Memory B cell (primary cell): ENCODE results near the gene PRKCE.

ENCODE experiments used
- ATAC-seq: fragments of 150-1000 bp; cut with Tn5 transposase; 2 replicates; pipeline ENCODE4 v1.10.0; 2021; ENCODE audit warnings: low read depth, mild to moderate bottlenecking, moderate library complexity
- DNase-seq, 2 donors: peaks; one replicate each; pipeline ENCODE4 v3.0.0; 2022; ENCODE audit warnings: low spot score in 2 of 2
- H3K27ac Mint-ChIP-seq: one replicate; pipeline ENCODE4 v1.8.0; 2022; ENCODE audit warnings: mild to moderate bottlenecking, moderate library complexity, mixed read lengths
- H3K27me3 Mint-ChIP-seq: one replicate; pipeline ENCODE4 v1.8.0; 2022; ENCODE audit warnings: mixed read lengths
- H3K36me3 Mint-ChIP-seq: one replicate; pipeline ENCODE4 v1.8.0; 2022; ENCODE audit warnings: mild to moderate bottlenecking, mixed read lengths
- H3K4me1 Mint-ChIP-seq: one replicate; pipeline ENCODE4 v1.8.0; 2022; ENCODE audit warnings: mixed read lengths
- H3K4me3 Mint-ChIP-seq: one replicate; pipeline ENCODE4 v1.8.0; 2022; ENCODE audit warnings: mild to moderate bottlenecking, moderate library complexity, mixed read lengths
- H3K9me3 Mint-ChIP-seq: one replicate; pipeline ENCODE4 v1.8.0; 2022; ENCODE audit warnings: mixed read lengths

PRKCE gene

DNA sequence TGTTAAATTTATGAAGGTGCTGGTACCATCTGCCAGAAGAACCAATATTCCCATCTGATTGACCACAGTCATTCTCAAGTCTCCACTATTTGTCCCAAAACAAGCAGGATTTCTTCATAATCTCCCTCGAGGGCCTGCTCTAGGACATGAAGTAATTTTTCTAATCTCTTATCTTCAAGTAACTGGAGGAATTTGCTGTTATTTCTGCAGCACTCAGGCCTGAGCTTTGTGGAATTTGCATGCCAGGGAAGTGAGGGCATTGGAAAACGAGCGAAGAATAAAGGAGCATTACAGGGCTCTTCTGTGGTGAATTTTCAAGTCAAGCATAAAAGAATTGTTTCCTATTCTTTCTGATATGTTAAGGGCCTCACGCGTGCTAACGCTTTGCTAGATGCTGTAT lies 484.5 kb downstream of the PRKCE start:
- H3K9me3 Mint-ChIP-seq, result no peaks in the 10 kb centered on the region
- peaks cover 28% of the 10 kb centered on the region for H3K36me3 Mint-ChIP-seq

DNA sequence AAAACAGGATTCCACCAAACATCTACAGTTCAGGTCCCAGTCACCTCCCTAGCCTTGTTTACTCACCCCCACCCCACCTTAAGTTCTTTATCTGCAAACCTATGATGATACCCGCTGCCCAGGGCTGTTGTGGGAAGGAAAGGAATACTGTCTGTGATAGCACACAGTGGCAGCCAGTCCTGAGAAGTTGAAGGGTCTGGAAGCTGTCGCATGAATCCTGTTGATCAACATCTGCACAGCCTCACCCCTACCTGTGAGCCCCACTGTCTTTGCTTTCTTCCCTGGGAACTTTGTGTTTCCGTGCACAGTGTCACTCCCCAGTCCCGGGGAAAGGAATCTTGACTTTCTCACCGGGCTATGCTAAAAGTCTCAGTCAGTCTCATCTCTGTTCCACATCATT lies 485.0 kb downstream of the PRKCE start:
- Mint-ChIP-seq H3K27ac (no peak overlapping the region), H3K4me3 (no peak overlapping the region), H3K36me3 (peaks cover 25% of the 10 kb centered on the region), H3K27me3 (no peaks in the 10 kb centered on the region), H3K4me1 (peaks cover 3% of the 10 kb centered on the region), H3K9me3 (no peaks in the 10 kb centered on the region)
- no peak for ATAC-seq
- no peak for DNase-seq

More for the DNA sequence above, 484.5 kb downstream of the PRKCE start:
- Mint-ChIP-seq H3K27me3 (no peaks in the 10 kb centered on the region), H3K4me3 (no peak overlapping the region), H3K4me1 (peaks cover 3% of the 10 kb centered on the region), H3K27ac (no peak overlapping the region)
- DNase-seq, result no peak
- no peak for ATAC-seq

GRCh38 chr2:46136953-46137352 lies 485.5 kb downstream of the PRKCE start:
- no peak overlapping the region for H3K4me3 Mint-ChIP-seq
- H3K27ac Mint-ChIP-seq, result no peak overlapping the region
- no peaks in the 10 kb centered on the region for H3K9me3 Mint-ChIP-seq
- H3K4me1 Mint-ChIP-seq, result peaks cover 3% of the 10 kb centered on the region
- no peaks in the 10 kb centered on the region for H3K27me3 Mint-ChIP-seq
- peaks cover 25% of the 10 kb centered on the region for H3K36me3 Mint-ChIP-seq
- DNase-seq (no peak), ATAC-seq (no peak)

GRCh38 chr2:46142546-46143428 lies 491.3 kb downstream of the PRKCE start:
- H3K27ac Mint-ChIP-seq, result peak overlapping the region; percentile 54
- peaks cover 5% of the 10 kb centered on the region for H3K4me1 Mint-ChIP-seq
- no peak for ATAC-seq
- no peaks in the 10 kb centered on the region for H3K27me3 Mint-ChIP-seq
- DNase-seq, result no peak
- H3K9me3 Mint-ChIP-seq, result no peaks in the 10 kb centered on the region
- H3K36me3 Mint-ChIP-seq, result peaks cover 28% of the 10 kb centered on the region
- no peak overlapping the region for H3K4me3 Mint-ChIP-seq

DNA sequence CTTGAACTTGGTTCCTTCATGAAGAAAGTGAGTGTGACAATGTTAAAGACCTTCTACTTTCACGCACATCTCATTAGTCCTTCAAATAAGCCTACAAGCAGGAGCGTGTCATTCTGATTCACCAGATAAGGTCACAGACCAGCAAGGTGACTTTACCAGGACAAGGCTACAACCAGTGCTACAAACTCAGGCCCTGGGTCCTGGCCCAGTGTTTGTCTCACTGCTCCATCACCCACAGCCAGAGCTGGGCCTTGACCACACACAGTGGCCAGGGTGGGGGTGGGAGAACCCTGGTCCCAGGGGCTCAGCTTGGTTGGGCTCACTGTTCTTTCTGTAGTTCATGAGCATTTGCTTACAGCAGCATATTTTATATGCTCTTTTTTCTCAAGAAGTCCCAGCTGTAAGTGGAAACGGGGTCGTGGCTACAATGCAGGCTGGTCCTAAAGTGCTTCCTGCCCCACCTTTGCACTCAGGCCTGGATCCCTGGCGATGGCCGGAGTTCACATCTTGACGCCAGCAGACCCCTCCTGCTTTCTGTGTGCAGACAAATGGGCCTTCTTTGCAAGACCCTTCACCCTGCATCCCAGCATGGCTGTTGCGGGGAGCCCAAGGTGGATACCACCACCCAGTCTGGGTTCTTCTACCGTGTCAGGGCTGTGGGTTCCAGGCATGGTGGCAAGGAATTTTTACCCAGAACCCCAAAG lies 492.1 kb downstream of the PRKCE start:
- ATAC-seq (no peak), DNase-seq (no peak)
- Mint-ChIP-seq H3K9me3 (no peaks in the 10 kb centered on the region), H3K27ac (no peak overlapping the region), H3K27me3 (no peaks in the 10 kb centered on the region), H3K4me1 (peaks cover 5% of the 10 kb centered on the region), H3K36me3 (peaks cover 33% of the 10 kb centered on the region), H3K4me3 (no peak overlapping the region)

GRCh38 chr2:46144133-46144800 lies 492.8 kb downstream of the PRKCE start:
- H3K27me3 Mint-ChIP-seq, result no peaks in the 10 kb centered on the region
- peaks cover 2% of the 10 kb centered on the region for H3K4me1 Mint-ChIP-seq

GRCh38 chr2:46145017-46145416 lies 493.5 kb downstream of the PRKCE start:
- ATAC-seq (no peak), DNase-seq (no peak)
- H3K36me3 Mint-ChIP-seq, result peaks cover 34% of the 10 kb centered on the region
- no peak overlapping the region for H3K4me3 Mint-ChIP-seq
- H3K9me3 Mint-ChIP-seq, result no peaks in the 10 kb centered on the region
- no peaks in the 10 kb centered on the region for H3K27me3 Mint-ChIP-seq
- H3K4me1 Mint-ChIP-seq, result peaks cover 2% of the 10 kb centered on the region
- no peak overlapping the region for H3K27ac Mint-ChIP-seq

More at GRCh38 chr2:46144133-46144800, 492.8 kb downstream of the PRKCE start:
- no peak overlapping the region for H3K27ac Mint-ChIP-seq
- H3K36me3 Mint-ChIP-seq, result peaks cover 33% of the 10 kb centered on the region
- DNase-seq (no peak), ATAC-seq (no peak)
- H3K9me3 Mint-ChIP-seq, result no peaks in the 10 kb centered on the region
- no peak overlapping the region for H3K4me3 Mint-ChIP-seq

- H3K4me3 Mint-ChIP-seq, result no peak overlapping the region
- H3K9me3 Mint-ChIP-seq, result no peaks in the 10 kb centered on the region
- peaks cover 40% of the 10 kb centered on the region for H3K36me3 Mint-ChIP-seq
- DNase-seq (no peak), ATAC-seq (no peak)
- H3K4me1 Mint-ChIP-seq, result peaks cover 2% of the 10 kb centered on the region
- H3K27me3 Mint-ChIP-seq, result no peaks in the 10 kb centered on the region
- peak overlapping the region; percentile 16 for H3K27ac Mint-ChIP-seq
These were observed 494.4 kb downstream of the PRKCE start for GRCh38 chr2:46145840-46146239.

- ATAC-seq (no peak), DNase-seq (no peak)
- Mint-ChIP-seq H3K4me1 (peaks cover 2% of the 10 kb centered on the region), H3K36me3 (peaks cover 46% of the 10 kb centered on the region), H3K9me3 (no peaks in the 10 kb centered on the region), H3K4me3 (no peak overlapping the region), H3K27me3 (no peaks in the 10 kb centered on the region), H3K27ac (no peak overlapping the region)
These were observed 495.5 kb downstream of the PRKCE start for GRCh38 chr2:46146866-46147502.

DNA sequence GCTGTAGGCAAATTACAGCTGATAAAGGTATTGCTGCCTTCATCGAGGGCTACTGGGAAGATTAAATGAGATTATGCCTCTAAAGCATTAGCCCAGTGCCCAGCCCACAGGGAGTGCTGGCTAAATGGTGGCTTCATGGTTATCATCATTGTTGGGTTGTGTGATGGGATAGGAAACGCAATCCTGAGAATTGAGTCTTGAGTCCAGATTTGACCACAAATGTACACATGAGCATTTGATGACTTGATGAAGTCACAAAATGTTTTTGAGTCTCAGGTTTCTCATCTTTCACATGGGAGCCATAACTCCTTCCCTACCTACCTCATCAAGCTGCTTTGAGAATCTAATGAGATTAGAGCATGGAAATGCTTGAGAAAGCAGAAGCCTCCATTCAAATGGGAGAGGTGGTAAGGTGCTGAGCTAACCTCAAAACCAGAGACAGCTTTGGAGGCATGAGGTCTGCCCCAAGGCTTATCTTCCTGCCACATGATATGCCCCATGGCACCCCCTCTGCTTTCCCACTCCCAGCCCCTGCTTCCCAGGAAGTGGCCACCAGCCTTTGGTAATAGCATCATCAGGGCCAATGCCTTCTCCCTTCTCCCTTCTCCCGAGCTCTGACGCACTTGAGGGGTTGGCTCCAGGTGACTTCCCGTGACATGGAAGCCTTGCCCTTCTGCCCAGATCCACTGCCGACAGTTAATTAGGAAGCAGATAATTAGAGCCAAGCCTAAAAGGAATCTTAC lies 496.3 kb downstream of the PRKCE start:
- Mint-ChIP-seq H3K9me3 (no peaks in the 10 kb centered on the region), H3K4me3 (no peak overlapping the region), H3K27me3 (no peaks in the 10 kb centered on the region), H3K27ac (no peak overlapping the region), H3K4me1 (no peaks in the 10 kb centered on the region), H3K36me3 (peaks cover 43% of the 10 kb centered on the region)
- DNase-seq, result no peak
- ATAC-seq, result no peak

DNA sequence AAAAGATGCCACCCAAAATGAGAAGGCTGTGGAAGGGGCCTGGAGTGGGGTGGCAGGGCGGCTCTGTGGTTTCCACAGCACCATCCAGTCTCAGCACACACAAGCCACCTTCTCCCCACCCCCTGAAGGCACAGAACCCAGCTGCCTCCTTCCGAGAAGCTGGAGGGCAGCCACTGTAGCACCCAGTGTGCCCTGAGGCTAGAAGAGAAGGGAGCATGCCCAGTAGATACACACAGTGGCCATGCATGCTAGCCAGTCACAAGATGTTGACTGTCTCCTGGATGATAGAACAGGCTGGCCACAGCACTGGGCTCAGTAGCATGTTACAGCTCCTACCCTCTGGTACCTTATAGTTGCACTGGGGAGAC lies 496.9 kb downstream of the PRKCE start:
- DNase-seq (no peak), ATAC-seq (no peak)
- Mint-ChIP-seq H3K4me3 (no peak overlapping the region), H3K27ac (no peak overlapping the region), H3K9me3 (no peaks in the 10 kb centered on the region), H3K36me3 (peaks cover 45% of the 10 kb centered on the region), H3K27me3 (no peaks in the 10 kb centered on the region), H3K4me1 (no peaks in the 10 kb centered on the region)

DNA sequence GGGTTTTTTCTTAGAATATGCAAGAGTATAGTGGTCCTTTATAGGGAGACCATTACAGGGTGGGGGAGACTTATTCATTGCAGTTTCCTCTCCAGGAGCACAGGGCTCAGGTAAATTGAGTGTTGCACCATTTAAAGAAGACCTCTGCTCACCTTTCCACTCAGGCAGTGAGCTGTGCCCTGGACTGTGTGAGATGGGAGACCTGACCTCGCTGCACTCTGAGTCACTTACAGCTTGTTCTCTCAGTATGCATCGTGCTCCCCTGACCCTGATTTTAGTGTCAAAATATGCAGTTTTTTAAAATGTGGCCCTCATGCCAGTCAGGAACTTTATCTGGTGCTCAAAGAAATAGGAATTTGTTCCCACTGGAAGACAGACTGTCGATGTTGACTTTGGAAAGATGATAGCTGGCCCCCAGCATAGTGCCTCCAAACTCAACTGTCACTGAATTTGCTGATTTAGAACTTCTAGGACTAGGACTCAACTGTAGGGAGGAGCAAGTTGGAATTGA lies 499.0 kb downstream of the PRKCE start:
- Mint-ChIP-seq H3K36me3 (peaks cover 41% of the 10 kb centered on the region), H3K4me3 (no peak overlapping the region), H3K9me3 (no peaks in the 10 kb centered on the region), H3K27me3 (no peaks in the 10 kb centered on the region), H3K4me1 (no peaks in the 10 kb centered on the region), H3K27ac (no peak overlapping the region)
- DNase-seq (no peak), ATAC-seq (no peak)

DNA sequence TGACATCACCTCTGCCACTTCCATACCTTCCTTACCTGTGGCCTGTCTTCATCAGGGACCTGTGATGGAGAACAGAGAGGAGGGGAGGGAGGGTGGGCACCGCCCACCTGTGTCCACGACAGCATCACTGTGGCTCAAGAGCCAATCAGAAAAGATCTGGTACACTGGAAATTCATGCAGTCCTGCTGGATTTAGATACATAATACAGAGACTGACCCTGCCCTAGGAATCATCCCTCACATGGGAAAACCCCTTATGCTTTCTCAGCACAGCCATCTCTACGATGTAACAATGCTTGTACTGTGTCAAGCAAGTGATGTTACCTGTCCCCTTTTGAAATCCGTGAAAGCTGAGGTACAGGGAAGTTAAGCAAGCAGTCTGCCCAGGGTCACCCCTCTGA lies 500.1 kb downstream of the PRKCE start:
- no peak overlapping the region for H3K4me3 Mint-ChIP-seq
- H3K36me3 Mint-ChIP-seq, result peaks cover 42% of the 10 kb centered on the region
- no peaks in the 10 kb centered on the region for H3K9me3 Mint-ChIP-seq
- DNase-seq, result no peak
- H3K27me3 Mint-ChIP-seq, result no peaks in the 10 kb centered on the region
- no peak for ATAC-seq
- no peak overlapping the region for H3K27ac Mint-ChIP-seq
- H3K4me1 Mint-ChIP-seq, result no peaks in the 10 kb centered on the region
